Activated T-cell treated with anti-CD3 and anti-CD28 coated beads for 1 hour (primary cell): ENCODE measurements around the gene NAB1.
A peak's percentile ranks its signal among the peaks of the same experiment; 100 is the strongest.
"Not testable (repeated sequence)": the region's sequence is repeated elsewhere in the genome, so short reads cannot be mapped to it uniquely, and the experiment has no call there.

Experiments used
- DNase-seq: peaks from one replicate; pipeline ENCODE4 v3.0.0-alpha.2; 2020; ENCODE audit warnings: low read depth

Gene NAB1

DNA sequence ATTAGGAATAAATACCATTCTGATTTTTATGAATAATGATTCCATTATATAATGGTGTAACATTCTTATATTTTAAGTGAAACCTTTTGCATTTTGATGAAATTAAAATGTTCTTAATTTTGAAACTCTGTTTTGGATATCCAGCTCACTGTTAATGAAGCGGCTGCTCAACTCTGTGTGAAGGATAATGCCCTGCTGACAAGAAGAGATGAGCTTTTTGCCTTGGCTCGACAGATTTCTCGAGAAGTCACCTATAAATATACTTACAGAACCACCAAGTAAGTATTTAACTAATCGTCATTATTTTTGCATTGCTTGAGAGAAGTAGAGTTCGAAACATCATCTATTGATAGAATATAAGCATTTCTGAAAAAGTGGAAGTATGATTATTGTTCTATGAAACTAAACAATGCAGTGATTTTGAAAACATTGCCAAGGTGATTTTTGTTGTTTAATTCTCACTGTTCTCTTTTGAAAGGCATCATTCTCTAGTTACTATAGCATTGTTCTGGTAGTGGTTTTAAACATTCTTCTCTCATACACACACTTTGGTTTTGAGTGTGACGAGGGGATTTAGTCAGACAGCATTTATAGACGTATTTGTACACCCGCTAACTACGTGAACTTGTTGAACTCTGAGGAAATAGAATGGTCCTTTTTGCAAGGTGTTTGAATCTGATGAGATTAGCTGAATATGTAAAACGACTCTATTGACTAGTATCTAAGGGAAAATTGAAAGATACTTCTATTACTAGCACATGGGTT lies 21.5 kb downstream of the NAB1 start:
- no peak for DNase-seq

DNA sequence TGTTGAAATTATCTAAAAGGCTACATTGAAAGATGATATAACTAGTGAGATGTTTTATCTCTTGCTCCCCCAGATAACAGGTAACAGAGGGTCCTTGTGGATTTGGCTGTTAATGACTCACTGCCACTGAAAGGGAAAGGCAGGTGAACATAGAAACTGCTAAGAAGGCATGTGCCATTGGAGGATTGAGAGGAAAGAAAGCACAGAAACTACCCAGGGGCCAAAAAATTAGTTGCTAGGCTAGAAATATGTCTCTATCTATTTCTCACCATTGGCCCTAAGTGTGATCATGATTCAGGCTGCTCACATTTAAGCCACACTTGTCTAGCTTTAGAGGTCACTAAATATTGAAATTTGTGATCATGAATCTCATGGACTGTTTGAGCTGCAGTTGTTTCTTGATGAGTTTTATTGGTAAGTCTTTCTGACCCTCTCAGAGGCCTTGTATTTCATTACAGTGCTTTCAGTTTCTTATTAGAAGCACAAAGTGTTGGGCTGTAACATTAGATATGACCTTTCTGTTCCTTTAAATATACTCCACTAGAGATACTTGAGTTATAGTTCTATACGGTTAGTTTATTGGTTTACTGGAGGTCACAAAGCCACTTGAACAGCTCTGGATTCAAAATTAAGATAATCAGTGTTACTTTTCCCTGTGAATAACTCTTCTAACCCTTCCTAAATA lies 26.2 kb downstream of the NAB1 start:
- DNase-seq: no peak

DNA sequence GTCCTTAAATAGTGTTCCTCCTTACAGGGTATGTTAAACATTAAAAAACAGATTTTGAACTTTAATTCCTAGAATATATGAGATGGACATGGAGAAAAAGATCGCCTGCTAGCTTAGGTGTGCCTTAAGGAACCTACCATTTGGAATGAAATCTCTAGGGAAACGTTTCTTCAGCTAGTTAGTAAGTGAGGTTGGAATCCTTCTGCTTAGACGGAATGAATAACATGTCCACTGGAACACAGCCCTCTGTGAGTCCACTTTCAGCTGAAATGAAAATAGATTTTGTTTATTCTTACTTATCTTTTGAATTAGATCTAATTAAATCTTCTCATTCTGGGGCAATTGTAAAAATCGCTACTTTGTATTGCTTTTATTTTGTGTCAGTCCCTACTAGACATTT lies 28.4 kb downstream of the NAB1 start:
- DNase-seq: no peak

DNA sequence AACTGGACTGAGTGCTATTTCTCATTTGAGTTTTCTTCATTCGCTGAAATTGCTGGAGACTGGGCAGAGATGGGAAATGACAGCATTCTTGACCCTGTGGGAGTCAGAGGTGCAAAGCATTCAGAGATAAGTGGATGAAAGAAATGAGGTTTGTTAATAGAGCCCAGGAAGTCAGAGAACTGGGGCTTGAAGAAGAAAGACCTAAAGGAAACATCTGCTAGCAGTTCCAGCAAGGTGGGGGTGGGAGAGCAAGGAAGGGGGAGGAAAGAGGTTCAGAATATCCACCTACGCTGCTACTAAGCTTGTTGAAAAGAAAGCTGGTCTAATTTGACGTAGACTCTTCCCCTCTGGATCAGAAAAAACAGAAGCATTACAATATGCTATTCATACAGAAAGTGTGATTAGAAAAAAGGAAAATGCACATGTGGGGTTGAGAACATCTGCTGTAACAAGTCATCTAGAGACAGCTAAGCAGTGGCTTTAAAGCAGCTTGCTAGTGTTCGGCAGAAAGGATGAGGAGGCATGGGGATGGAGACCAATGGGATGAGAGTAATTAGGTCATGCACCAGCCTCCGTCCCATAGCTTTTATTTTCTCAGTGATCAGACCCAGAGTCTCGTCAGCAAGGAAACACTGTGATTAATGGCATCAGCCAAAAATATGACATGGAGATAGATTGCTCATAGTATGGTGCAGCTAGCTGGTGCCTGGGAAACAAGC lies 29.7 kb downstream of the NAB1 start:
- DNase-seq: no peak

DNA sequence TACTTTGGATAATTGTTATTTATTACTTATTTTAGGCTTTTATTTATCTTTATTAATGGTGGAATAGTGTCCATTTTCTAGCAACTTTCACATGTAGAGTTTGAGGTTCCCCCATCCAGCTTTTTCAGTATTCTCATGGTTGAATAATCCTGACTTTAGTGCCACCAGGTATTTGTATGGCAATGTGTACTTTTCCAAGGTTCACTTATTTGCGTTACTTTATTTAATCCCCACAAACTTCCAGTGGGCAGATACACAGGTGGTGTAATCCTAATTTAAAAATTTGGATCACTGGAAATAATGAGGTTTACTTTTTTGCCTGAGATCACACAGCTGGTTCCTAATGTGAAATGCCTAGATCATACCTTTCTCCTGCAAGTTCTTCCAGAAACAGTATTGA lies 30.5 kb downstream of the NAB1 start:
- no peak for DNase-seq

DNA sequence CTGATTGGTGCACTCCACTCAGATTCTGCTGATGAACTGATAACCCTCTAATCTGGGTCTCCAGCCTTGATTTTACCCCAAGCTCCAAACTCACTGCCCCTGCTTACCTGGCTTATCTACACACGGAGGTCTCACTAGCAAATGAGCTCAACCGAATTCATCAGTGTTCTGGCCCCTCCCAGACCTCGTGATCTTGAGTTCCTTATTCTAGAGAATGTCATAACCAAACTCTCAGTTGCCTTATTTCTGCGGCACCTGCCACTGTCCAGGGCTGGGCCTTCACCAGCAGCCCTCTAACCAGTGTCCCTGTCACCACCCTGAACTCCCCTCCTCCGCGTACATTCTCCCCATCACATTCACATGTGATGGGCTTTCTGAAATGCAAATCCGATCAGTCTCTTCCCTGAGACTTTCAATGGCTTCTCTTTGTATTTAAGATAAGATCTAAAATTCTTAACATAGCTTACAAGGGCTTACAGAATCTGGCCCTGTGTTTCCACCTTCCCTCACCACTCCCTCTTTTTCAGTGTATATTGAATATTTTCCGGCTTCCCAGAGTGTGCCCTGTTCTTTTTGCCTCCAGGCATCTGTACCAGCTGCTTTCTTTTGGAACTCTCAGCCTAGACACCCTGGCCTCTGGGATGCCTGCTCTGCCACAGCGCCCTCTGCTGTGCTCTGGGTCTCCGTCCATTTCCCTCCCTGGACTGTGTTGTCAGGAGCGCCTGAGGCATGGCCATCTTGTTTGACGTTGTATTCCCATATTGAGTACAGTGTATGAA lies 31.1 kb downstream of the NAB1 start:
- DNase-seq: peak; percentile 52

DNA sequence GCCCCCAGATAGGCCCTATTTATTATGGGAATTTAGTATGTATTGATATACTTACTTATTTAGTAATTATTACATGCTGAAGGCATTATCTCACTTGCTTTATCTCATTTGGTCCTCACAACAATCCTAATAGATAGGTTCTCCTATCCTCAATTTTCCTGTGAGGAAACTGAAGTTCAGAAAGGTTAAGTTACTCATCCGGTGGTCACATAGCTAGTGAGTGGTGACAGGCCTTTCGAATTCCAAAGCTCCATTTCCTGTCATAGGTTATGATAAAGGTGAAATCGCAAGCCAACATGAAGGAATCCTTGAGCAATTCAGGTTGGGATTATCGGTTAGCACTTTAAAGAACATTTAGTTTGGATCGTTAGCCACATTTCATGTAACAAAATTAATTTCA lies 33.3 kb downstream of the NAB1 start:
- DNase-seq: no peak

DNA sequence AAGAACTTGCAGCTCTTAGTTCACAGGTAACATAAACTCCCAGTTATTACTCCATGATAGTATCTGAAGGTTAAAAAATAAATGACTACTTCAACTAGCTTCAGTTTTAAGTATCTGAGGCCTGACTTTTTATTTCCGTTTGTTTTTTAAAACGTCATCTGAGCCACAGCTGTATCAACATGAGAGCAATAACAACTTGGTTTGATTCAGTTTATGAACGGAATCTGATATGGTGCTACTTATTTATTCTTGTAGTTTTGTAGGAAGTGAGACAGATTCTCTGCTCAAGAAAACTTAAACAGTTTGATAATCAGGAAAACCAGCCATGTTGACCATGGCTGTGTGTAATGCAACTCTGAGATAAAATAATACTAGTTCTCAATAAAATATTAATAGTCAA lies 34.9 kb downstream of the NAB1 start:
- DNase-seq: no peak

DNA sequence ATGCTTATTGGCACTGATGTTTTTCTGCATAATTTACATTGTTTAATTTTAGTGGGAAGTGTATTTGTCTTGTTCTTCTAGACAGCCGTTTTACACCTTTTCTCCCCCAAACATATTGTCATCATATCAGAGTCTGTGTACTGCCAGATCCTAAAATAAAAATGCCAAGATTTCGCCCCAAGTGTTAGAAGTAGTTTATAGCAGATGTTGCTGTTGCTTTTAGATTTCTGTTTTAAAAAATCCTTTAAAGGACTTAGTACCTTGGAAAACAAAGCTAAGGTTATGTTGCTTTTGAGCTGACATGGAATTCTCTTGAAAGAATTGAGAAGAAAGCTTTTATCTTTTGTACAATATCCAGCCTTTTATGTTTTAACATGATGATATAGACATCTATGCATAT lies 36.0 kb downstream of the NAB1 start:
- DNase-seq: no peak

DNA sequence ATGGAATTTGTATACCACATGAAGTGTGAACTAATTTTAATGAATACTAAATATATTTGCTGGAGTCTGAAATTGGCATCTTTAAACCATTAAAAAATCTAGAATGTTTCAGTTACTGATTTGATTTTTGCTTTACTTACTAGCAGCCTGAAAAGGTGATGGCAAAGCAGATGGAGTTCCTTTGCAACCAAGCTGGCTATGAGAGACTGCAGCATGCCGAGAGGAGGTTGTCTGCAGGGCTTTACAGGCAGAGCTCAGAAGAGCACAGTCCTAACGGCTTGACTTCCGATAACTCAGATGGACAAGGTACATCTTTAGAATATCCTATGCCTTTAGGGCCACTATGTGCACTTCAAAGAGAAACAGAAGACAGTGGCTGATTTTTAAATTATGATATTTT lies 36.5 kb downstream of the NAB1 start:
- DNase-seq: no peak

DNA sequence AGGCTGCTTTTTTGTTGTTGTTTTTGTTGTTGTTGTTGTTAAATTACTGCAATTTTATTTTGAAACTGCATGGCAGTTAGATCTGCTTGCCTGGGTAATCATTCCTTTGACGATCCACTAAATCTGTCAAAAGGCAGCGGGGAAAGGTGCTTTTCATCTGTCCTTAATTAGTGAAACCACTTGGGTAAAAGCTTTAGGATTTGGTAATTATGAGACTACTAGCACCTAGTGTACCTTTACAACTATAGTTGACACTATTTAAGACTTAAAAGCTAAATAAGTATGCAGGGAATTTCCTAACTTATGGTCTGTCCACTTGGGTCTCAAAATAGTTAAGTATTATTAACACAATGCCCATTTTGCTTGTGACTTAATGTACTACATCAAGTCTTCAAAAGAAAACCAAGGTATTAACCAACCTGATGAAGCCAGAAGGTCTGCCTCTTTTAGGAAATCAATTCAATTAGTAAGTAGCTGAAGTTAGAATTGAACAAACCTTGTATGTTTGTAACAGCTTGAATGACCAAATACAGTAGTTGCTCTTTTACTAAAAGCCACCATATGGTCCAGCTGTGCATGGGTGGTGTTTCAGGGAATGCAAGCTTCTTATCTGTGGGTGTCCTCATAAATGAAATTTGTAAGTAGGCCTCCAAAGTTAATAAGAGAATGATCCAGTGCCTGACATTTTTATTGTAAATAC lies 44.8 kb downstream of the NAB1 start:
- no peak for DNase-seq

DNA sequence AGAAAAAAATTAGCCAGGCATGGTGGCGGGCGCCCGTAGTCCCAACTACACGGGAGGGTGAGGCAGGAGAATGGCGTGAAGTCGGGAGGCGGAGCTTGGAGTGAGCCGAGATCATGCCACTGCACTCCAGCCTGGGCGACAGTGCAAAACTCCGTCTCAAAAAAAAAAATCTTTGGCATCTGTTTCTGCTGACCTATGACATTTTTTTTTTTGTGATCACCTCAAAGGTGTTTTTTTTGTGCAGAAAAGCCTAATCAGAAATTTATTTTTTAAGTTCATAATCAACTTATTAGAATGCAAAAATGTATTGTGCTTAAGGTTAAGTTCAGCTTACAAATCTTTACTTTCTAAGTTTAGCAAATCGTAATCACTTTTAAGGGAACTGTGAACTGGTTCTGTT lies 45.6 kb downstream of the NAB1 start:
- DNase-seq: no peak

DNA sequence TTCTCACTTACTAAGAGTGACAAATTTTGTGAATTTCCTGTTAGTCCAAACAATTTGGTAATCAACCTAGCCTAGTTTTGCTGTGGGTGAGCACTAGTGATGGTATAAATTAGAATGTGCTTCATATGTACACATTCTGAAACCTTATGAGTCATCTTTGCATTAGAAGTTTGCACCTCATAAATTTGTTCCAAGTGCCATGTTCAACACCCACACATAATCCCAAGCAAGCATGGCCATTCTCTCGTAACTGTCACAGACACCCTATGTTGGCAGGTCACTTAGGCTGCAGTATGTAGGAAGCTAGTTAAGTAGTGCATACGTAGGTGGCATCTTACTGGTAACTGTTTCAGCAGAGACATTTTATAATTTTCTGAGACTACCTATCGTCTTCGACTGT lies 46.9 kb downstream of the NAB1 start:
- DNase-seq: no peak

DNA sequence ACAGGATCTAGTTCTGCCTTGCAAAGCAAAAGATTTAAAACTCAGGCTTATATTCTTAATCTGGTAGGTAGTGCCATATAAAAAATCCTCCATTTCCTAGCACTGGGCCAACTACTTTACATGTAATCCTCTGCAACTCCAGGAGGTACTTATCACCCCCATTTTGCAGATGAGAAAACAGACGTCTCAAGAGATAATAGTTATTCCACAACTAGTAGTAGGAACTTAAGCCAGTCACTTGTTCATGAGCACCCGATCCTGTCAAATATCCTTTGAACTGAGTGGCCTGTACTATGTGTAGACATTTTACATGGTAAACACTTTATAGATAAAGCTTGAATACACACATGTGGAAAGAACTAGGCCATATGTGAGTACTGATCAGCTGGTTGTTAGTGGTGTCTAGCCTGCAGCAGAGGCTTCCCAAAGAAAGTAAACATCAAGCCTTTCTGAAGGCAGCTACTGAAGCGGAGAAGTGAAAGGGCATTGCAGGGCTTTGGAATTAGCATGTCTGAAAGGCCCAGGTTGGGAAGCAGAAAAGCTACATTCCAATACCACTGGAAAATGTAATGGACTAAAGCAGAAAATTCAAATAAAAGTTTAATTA lies 48.0 kb downstream of the NAB1 start:
- no peak for DNase-seq

DNA sequence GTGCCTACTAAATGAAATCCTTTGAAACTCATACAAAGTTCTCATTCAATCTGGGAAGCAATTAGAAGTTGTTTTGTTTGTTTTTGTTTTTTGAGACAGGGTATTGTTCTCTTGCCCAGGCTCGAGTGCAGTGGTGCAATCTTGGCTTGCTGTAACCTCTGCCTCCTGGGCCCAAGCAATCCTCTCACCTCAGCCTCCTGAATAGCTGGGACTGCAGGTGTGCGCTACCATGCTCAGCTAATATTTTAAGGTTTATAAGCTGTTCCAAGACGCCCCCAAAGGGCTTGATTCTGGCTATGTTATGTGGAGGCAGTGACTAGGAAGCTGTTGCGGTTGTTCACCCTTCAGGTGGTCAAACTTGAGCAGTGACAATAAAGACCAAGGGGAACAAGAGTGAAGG lies 48.5 kb downstream of the NAB1 start:
- DNase-seq: no peak

DNA sequence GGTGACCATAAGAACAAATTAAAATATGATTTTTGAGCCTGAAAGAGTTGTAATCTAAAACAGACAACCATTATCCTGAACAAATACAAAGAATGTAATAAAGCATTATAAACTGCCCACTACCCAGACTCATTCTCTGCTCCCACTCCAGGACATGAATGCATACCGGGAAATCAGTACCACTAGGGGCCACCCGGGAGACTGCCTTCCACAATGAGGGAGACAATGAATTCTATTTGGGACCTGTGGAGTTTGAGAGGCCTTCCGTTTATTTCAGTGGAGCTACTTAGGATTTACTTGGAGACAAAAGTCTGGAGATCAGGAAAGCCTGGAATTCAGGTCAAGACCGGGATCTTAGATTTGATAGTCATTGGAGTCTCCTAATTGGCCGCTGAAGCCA lies 50.0 kb downstream of the NAB1 start:
- DNase-seq: no peak

DNA sequence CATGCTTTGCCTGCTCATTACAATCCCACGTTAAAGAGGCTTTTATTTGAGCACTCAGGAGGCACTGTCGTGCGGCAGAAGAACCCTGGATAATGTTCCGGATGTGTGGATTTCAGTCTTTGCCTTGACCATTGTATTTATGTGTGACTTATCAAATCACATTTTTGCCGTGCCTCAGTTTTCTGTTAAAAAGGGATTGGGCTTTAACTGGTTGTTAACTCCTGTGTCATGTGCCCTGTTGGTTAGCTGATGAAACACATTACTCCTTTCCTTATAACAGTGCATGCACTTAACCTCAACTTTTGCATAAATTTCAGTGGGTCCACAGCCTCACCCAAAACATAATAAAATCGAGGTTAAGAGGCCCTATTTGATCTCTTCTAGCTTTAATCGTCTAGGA lies 52.7 kb downstream of the NAB1 start:
- no peak for DNase-seq

DNA sequence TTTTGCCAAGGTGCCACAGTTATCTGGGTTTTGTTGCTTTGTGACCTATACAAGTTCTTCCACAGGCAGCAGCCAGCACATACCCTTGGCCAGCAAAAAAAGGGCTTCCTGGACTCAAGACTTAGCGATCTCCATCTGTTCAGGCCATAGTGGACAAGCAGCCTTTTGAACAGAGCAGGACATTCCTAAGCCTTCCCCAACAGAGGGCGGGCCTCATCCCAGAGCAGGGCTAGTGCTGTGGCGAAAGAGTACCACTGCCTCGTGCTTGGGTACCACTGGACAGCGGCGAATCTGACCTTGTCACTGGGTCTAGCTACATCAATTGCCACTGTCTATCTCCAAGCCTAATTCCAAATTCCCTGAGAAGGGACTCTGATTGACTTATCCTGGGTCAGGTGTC lies 56.4 kb downstream of the NAB1 start:
- DNase-seq: no peak

DNA sequence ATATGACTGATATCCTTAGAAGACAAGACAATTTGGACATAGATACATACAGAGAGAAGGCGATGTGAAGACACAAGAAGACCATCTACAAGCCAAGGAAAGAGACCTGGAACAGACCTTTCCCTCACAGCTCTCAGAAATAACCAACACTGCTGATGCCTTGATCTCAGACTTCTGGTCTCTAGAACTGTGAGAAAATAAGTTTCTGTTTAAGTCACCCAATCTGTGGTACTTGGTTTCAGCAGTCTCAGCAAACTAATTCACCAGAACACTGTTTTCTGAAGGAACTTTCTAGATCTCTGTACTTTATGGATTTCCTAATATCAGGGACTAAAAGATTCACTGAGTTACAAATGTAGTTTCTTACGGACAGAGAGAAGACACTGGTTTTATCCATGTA lies 58.8 kb downstream of the NAB1 start:
- DNase-seq: no peak

DNA sequence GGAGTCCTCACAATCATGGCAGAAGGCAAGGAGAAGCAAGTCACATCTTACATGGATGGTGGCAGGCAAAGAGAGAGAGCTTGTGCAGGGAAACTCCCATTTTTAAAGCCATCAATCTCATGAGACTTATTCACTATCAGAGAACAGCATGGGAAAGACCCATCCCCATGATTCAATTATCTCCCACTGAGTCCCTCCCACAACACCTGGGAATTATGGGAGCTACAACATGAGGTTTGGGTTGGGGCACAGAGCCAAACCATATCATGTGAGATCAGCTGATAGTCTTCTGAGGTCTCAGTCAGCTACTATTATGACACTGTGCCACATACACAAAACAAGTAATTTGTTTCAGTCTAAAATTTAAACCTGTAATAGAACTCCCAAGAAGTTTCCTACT lies 59.8 kb downstream of the NAB1 start:
- not testable (repeated sequence) for DNase-seq

DNA sequence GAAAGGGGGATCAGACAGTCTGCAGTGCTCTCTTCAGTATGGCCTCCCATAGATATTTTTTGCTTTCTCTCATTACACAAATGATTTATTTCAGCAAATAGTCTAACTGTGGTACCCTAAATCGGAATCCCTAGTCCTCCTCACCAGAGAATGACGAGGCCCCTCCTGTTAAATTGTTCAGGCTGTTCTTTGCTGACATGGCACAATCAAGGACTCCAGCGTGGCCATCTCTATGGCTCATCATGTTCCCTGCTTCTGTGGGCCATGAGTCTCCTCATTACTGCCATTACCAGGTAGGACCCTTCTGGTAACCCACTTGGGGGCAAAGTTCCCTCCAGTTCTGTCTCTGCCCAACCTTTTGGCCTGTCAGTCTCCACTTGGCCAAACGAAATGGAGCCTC lies 62.2 kb downstream of the NAB1 start:
- no peak for DNase-seq

DNA sequence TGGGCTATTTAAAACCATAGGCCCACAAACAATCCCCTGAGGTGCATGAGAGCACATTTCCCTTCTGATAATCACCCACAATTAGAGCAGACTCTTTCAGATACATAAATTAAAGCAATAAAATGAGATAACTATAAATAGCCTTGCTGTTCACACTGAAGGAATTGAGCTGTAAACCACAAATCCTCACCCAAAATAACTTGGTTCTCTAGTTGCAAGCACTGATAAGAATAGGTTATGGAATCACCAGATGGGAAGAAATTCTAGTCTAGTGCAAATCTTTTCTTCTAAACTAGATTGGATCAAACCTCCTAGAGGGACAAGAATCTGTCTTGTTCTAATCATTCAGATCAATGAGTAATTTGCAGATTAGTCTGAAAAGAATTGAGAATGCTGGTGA lies 64.6 kb downstream of the NAB1 start:
- no peak for DNase-seq
